Brain microvascular endothelial cell (primary cell): ENCODE results near the gene RRM2.

Experiments
- DNase-seq: peaks from one replicate; pipeline ENCODE4 v3.0.0-alpha.2; 2020
- H3K27ac ChIP-seq: fragments of 250-450 bp; sonication (Bioruptor Pico); 2 replicates; pipeline ENCODE4 v1.5.1; 2020; ENCODE audit warnings: mild to moderate bottlenecking, moderate library complexity
- H3K27me3 ChIP-seq: fragments of 250-450 bp; sonication (Bioruptor Pico); replicated peaks from 2 replicates; pipeline ENCODE4 v1.5.1; 2020; ENCODE audit warnings: mild to moderate bottlenecking
- H3K36me3 ChIP-seq: fragments of 250-450 bp; sonication (Bioruptor Pico); replicated peaks from 2 replicates; pipeline ENCODE4 v1.5.1; 2020; ENCODE audit warnings: mild to moderate bottlenecking
- H3K4me3 ChIP-seq: 2 replicates; pipeline ENCODE4 v1.5.1; 2011; ENCODE audit warnings: low read depth, mild to moderate bottlenecking, control low read depth, low read length, moderate library complexity
- in situ Hi-C: cut with HindIII; loops from 2 replicates; pipeline ENCODE4 v1.10.0; 2017; ENCODE audit warnings: low sequenced_read_pairs, low pct_ligation_motif_present
- TF ChIP-seq, protein P1 (sequence below): IDR thresholded peaks from 2 replicates; pipeline ENCODE4 v1.5.1; 2011; ENCODE audit warnings: low read depth, mild to moderate bottlenecking, moderate library complexity, low read length, control low read depth, inconsistent platforms; ENCODE audit errors: missing control alignments

The RRM2 gene

DNA sequence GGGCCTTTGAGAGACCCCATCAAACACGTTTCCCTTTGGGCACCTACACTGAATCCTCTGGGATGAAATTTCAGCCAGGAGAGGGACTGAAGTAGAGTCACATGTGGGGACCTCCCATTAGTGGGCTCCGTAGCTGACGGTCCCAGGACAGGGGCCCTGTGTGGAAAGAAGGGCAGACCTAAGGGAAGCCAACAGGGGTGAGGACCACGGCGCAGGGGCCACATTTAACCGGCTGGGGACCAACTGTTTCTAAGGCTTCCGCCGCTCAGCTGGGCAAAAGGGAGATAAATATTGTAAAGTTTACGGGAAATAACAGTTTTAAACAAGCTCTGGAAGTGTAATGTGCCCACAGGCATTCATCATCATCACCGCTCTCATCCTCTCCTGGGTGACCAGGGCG is 42.7 kb downstream of the RRM2 start:
- TF ChIP-seq, protein P1, sequence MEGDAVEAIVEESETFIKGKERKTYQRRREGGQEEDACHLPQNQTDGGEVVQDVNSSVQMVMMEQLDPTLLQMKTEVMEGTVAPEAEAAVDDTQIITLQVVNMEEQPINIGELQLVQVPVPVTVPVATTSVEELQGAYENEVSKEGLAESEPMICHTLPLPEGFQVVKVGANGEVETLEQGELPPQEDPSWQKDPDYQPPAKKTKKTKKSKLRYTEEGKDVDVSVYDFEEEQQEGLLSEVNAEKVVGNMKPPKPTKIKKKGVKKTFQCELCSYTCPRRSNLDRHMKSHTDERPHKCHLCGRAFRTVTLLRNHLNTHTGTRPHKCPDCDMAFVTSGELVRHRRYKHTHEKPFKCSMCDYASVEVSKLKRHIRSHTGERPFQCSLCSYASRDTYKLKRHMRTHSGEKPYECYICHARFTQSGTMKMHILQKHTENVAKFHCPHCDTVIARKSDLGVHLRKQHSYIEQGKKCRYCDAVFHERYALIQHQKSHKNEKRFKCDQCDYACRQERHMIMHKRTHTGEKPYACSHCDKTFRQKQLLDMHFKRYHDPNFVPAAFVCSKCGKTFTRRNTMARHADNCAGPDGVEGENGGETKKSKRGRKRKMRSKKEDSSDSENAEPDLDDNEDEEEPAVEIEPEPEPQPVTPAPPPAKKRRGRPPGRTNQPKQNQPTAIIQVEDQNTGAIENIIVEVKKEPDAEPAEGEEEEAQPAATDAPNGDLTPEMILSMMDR = no peak
- Histone ChIP-seq H3K27me3 (no peaks in the 10 kb centered on the region), H3K36me3 (no peaks in the 10 kb centered on the region), H3K27ac (no peak overlapping the region), H3K4me3 (no peak overlapping the region)
- in situ Hi-C loops = no loop called here
- DNase-seq = no peak

DNA sequence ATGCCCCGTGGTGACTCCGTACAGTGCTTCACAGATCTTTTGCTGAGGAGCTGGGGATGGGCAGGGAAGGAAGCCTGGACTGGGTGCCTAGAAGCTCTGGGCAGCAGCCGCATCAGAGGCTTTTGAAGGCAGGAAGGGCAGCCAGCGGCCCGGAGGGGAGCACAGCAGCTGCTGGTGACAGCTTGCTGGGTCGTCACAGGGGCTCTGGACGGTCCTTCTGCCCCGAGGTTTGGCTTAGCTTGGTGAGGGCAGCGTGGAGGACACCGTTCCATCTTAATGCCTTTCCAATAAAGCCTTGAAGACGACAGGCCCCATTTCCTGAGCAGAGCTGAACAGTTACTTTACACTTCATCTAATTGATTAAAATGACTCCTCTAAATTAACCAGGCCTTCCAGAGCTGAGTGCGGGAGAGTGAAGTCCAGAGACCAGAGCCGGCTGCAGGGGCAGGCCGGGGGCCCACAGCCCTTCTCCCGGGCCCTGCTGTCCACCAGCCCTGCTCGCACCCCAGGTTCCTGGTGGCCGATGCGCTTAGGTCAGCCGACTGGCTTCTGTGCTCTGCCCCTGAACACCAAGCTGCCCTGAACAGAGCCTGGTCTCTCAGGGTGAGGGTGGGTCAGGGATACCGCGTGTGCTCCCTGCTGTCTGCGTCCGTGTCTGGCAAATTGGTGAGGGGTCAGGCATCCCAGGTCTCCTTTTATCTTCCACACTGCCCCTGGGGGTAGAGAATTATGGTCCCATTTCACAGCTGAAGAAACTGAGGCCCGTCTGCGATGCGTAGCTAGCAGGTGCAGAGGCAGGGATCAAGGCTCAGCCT is 43.5 kb downstream of the RRM2 start:
- DNase-seq = no peak
- no peak overlapping the region for H3K27ac ChIP-seq
- TF ChIP-seq, protein P1 = no peak
- no peaks in the 10 kb centered on the region for H3K36me3 ChIP-seq
- no peaks in the 10 kb centered on the region for H3K27me3 ChIP-seq
- in situ Hi-C loops = no loop called here
- no peak overlapping the region for H3K4me3 ChIP-seq

DNA sequence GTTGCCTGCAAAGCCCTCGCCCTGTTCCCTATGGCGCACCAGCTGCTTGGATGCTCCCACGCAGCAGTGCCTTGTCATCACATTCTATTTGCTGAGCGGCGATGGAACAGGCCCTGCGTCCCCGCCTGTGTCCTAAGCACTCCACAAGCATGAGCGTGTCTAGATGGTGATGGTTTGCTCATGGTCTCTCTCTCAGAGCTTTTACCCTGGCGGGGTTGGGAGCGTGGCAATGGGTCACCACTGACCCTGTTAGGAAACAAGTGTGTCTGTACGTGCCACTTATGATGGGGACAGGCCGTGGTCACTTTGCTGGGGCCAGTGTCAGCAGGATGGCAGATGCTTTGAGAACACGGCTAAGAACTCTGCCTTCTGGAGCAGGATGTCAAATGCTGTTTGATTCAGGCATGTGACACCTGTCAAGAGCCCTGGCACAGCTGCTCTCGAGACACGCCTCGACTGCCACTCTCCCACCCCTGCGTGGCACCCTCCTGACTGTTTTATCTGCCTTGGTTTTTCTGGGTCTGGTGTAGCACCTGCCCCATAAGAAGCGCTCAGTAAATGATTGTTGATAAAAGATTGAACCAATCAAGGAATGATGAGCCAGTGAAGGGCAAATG is 44.2 kb downstream of the RRM2 start:
- H3K27me3 ChIP-seq = no peaks in the 10 kb centered on the region
- no peak overlapping the region for H3K27ac ChIP-seq
- no peak overlapping the region for H3K4me3 ChIP-seq
- no peak for DNase-seq
- in situ Hi-C loops = no loop called here
- TF ChIP-seq, protein P1 = no peak
- H3K36me3 ChIP-seq = no peaks in the 10 kb centered on the region

DNA sequence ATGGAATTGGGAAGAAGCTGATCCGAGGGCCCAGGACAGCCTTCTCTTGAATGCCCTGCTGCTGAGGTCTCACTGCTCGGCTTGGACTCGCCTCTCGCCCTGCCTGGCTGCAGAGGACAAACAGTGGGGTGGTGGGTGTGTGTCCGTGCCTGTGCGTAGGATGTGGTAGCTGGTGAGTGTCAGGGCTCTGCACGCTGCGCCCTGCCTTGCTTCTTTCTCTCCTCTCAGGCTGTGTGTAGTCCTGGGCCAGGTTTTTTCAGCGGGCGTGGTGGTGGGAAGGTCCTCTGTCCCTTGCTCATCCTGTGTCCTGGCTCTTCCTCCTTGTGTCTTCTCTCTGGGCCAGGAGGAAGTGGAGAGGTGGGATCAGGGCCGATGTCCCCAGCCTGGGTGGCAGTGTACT is 44.8 kb downstream of the RRM2 start:
- H3K27me3 ChIP-seq = no peaks in the 10 kb centered on the region
- in situ Hi-C loops = no loop called here
- TF ChIP-seq, protein P1 = no peak

DNA sequence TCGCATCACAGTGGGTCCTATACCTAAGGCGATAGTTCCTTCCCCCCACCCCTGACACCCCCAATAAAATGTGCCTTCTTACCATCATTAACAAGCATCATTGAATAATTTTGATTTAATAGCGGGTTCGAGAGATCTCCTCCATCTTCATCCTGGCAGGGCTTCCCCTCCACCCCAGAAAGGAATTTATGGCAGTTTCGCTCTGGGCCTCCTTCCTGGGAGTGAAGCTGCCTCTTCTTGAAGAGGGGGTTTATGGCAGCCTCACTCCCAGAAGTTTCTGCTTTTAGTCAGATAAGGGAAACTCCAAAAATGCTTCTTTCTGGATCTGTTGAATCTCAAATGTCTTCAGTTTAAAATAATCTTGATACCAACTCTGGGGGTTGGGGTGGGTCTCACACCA is 45.7 kb downstream of the RRM2 start:
- DNase-seq = no peak
- H3K27me3 ChIP-seq = no peaks in the 10 kb centered on the region
- no peaks in the 10 kb centered on the region for H3K36me3 ChIP-seq
- in situ Hi-C loops = no loop called here
- TF ChIP-seq, protein P1 = no peak
- H3K27ac ChIP-seq = no peak overlapping the region
- H3K4me3 ChIP-seq = no peak overlapping the region

More for the DNA sequence above, 44.8 kb downstream of the RRM2 start:
- no peak for DNase-seq
- Histone ChIP-seq H3K36me3 (no peaks in the 10 kb centered on the region), H3K4me3 (no peak overlapping the region), H3K27ac (no peak overlapping the region)
